ENCODE results near the gene SSTR5.

Gene SSTR5

DNA sequence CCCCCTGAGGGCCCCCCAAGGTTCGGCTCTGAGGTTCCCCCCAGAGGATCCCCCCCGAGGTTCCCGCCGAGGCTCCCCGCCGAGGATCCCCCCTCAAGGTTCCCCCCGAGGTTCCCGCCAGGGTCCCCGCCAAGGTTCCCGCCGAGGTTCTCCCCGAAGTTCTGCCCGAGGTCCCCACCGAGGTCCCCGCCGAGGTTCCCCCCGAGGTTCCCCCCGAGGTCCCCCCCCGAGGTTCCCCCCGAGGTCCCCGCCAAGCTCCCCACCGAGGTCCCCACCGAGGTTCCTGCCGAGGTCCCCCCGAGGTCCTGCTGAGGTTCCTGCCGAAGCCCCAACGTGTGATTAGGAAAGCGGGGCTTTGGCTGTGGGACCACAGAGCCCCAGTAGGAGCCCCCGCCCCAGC, 32.2 kb upstream of the SSTR5 start:
- DNase-seq: no peak

DNA sequence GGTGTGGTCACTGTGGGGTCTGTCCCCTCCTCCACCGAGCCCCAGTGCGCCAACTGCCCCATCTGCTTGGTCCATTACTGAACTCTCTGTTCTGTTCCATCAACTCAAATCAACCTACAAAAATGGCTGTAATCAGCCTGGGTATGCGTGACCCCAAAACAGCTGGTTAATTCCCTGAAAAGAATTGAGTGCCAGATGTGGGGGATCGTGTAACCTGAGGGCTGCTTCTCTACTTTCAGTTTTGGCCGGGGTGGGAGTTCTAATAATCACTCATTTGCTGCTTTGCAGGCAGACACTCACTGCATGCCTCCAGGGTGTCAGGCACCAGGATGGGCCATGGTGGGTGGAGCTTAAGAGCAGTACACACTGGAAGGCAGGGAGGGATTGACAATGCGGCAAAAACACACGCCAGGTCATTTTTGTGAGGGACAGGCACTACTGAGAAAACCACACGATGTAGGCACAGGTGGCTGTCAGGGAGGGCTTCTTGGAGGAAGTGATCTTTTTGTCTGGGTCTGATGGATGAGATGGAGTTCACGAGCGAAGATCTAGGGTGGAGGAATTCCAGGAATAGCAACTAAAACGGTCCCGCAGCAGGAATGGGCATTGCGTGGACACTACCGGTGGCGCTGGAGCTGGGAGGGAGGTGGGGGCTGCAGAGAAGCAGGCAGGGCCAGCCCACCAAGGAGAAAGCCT, 30.4 kb upstream of the SSTR5 start:
- no peak for DNase-seq

DNA sequence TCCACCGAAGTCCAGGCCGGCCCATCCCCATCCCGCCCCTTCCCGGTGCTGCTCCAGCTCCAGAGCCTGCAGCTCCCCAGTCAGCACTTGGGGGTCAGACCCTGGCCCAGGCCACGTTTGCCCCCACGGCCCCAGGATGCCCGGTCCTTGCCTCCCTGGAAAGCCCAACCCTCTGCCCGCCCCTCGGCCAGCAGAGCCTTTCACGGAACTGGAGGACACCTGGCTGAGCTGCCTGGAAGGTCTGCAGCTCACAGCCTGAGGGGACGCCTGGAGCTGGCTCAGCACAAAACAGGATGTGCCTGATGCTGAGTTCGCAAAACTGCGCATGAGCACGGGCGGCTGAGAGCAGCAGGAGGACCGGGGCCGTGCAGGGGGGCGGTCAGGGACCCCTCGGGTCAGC, 29.7 kb upstream of the SSTR5 start:
- DNase-seq: no peak

DNA sequence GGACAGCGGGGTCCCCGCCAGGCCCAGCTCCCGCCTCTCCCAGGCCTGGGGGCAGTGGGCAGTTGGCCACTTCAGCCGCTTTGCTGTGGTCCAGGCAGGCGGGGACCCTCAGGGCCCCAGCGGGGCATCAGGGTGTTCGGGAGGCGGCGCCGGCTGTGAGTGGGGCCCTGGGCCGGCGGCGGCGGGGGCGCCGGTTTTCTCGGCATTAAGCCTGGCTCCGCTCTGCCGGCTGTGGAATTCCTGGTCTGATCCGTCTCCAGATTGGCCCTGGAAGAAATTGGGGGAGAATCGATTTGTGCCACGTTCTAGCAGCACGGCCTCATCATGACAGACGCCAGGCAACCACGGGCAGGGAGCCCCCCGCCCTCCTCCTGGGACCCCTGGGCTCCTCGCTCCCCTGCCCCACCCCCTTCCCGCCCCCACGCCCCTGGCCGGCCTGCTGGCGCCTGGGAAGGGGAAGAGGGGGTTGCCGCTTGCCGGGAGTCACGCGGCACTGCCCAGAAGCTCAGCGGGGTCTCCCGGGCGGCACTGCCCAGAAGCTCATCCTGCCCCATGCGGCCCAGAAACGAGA, 28.6 kb upstream of the SSTR5 start:
- no peak for DNase-seq

DNA sequence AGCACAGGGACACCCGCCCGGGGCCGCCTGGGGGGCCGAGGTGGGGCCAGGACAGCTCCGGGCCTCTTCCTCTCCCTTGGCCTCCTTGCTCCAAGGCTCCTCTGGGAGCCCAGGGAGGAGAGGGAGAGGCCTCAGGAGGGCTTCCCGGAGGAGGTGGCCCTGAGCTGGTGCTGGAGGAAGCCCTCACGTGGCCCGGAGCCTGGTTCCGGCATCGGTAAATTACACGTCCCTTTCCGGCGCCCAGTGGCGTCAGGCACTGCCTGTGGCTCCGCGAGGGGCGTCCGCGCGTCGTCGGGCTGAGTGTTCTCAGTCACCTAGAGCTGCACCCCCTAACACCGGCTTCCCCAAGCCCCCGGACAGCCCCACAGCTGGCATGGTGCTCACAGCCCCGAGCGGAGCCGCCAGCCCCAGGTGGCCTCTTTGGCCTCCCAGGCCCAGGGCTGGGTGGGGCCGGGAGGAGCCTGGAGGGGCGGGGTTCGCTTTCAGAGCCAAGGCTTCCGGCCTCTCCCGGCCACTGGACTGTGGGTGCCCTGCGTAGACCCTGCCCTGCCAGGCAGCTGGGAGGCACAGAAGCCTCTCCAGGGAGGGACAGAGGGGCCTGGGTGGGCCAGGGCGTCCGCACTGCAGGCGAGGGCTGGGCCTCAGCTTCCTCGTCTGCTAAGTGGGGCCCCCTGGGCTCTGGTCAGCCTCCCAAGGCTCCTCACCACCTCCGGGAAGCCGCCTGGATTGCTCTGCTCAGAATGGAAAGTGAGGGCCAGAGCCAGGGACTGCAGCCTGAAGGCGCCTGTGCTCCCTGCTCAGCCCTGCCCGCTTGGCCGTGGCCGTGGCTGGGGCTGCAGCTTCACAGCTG, 27.9 kb upstream of the SSTR5 start:
- DNase-seq: no peak

DNA sequence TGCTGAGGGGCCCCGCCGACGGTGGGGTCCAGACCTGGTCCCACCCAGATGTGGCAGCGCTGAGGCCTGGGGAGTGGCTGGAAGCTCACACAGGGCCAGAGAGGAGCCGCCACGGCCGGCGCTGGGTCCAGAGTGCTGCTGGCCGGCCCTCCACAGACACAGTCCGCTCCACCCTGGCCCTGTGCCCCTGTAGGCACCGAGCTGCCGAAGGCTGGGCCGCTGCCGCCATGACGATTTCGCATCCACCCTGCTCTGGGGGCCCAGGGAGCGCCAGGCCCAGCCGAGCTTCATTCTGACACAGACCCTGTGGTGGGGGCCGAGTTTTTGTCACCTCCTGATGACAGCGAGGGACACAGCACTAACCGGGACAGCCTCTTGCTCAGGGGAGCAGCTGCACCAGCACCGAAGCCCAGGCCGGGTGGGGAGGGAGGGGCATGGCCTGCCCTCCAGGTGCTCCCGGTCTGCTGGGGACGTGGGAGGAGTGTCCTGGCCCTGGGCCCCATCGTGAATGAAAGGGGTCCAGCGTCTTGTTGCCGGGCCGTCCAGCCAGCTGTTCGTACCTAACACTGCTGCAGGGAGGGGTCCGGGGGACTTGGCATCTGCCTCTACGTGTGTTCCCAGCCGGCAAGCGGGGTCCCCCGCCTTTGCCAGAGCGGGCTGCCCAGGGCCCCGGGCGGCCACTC, 27.1 kb upstream of the SSTR5 start:
- no peak for DNase-seq

DNA sequence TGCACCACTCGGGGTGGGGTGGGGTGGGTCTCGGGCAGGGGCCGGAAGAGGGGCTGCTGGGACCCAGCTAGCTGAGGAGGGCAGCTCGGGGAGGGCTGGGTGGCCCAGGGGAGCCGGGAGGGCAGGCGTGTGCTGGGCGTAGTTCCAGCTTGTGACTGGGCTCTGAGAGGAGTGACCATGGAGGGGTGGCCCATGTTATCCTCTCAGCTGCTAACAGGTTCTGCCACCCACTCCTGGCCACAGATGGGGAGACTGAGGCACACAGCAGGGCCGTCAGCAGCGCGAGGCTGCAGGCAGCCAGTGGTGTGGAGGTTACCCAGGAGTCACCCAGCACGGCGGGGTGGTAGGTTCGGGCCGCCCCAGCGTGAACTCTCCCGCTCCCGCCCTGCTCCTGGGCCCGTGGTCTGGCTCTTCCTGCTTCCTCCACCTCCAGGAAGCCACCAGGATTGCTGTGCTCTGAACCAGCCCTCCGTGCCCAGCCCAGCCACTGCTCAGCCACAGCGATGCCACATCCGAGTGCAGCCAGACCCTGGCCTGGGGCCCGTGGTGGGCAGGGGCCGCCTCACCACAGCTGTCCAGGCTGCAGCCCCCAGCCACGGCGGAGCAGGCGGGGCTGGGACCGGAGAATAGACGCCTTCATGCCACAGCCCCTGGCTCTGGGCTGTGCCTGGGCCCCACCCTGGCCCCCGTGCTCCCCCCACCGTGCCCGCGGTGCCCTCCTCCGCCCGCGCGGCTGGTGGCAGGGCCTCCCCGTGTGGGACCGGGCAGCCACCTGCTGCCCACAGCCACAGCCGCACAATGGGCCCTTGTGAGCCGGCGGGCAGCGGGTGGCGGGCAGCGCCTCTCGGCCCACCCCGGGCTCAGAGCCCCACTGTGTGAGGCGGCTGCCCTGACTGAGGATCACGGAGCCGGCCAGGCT, 26.3 kb upstream of the SSTR5 start:
- no peak for DNase-seq

DNA sequence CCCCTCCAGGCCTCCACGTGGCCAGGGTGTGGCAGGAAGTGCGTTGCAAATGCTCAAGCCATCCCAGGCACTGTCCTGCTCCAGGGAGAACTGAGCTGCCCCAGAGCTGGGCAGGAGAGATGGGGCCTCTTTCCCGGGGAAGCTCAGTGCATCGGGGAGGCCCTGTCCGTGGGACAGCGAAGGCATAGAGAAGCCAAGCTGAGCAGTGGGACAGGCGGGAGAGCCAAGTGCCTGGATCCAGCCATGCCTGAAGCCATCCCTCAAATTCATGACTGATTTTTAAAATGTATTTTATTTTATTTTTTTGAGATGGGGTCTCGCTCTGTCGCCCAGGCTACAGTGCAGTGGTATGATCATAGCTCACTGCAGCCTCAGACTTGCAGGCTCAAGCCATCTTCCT, 25.4 kb upstream of the SSTR5 start:
- DNase-seq: no peak

DNA sequence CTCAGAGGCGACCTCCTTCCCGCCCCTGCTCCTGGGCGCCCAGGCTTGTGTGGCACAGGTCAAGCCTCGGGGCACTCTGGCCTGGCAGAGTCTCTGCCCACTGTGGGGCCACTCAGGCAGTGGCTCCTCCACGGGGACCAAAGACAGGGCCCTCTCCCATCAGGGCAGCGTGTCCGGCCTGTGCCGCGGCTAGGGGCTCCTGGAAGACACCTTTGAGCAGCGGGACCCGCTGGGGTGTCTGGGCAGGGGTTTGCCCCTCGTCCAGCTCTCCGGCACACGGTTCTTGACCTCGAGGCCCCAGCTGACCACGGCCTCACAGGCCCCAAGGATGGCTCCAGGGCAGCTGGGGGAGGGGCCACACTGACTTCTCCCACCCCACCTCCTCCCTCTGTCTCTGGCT, 24.7 kb upstream of the SSTR5 start:
- no peak for DNase-seq

DNA sequence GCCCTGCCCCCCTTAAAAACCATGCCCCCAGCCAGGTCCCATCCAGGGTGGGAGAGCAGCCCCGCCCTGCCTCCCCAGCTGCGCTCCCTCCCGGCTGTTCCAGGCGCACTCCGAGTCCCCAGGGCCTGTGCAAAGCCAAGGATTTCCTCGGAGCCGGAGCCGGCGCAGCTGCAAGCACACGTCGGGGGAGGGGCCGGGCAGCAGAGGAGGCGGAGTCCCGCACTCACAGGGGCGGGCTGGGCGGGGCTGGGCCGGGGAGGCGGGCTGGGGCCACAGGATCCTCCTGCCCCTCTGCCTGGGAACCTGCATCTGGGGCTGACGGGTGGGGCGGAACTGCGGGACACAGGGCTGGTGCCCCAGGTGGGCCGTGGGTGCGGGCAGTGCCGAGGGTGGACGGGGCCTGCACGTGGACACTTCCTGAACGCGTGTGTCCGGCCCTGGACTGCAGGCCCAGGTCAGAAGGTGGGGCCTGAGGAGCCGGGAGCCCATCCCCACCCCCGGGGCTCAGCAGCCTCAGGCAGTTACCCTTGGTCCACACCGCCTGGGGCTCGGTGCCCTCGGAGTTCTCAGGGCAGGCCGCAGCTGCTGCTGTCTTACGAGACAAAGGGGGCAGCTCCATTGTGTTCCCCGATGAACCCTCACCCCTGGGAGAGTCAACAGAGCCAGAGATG, 24.0 kb upstream of the SSTR5 start:
- DNase-seq: no peak

DNA sequence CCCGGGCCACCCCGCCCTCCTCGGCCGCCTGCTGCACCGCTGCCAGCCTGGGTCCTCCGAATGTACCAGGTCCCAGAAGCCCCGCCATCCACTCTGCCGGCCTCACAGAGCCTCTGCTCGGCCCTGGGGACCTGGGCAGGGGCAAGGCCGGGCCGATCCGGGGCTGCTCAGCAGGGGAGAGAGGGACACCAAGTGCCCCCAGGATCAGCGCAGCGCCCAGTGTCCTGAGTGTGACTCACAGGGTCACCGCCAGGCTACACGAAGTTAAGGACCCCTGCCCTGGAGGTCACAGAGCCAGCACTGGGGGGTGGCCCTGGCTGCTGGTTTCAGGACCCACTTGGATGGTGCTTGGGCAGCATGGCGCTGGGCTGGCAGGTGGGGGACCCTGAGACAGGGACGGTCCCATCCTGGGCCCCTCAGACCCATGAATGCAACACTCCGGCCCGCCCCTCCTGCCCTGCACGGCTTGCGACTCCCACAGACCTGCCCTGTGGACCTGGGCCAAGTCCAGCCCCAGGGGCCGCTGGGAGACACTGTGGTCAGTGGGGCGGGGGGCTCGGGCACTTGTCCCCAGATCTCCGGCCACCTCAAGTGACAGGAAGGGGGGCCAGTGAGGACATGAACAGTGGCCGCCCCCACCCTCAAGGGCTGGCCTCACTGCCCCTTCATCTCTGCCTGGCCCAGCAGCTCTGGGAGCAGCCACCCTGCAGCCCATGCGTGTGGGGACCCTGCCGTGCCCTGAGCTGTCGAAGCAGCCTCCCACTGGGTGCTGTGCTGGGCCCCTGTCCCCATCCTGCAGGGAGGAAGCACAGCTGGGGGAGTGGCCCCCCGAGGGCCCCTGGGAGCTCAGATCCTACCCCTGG, 23.2 kb upstream of the SSTR5 start:
- no peak for DNase-seq

DNA sequence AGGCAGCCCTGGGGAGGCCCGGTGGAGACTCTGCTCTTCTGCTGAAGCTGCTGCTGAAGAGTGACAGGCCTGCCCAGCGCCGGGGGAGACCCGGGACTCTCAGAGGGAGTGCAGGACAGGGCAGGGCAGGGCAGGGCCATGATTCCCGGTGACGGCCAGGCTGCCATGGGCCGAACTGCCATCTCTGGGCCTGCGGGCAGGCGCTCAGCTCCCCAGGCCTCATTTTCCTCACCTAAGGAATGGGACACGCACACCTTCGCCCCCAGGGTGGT, 22.6 kb upstream of the SSTR5 start:
- DNase-seq: no peak

DNA sequence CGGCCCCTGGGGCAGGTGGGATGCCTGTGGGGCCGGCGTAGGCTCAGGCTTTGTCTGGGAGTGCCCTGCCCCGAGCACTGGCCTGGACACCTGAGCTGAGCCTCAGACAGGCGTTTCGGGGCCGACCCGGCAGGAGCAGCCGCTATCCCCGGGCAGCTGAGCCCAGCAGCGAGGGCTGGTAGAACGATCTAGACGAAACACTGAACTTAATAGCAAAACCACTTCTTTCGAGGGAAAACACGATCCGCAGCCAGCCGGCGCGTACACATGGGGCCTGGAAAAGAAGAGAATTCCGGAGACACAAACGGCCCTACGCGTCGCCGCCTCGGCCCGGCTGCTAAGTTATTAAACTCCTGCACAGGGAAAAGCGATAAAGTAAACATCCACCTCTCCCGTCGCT, 22.0 kb upstream of the SSTR5 start:
- no peak for DNase-seq

DNA sequence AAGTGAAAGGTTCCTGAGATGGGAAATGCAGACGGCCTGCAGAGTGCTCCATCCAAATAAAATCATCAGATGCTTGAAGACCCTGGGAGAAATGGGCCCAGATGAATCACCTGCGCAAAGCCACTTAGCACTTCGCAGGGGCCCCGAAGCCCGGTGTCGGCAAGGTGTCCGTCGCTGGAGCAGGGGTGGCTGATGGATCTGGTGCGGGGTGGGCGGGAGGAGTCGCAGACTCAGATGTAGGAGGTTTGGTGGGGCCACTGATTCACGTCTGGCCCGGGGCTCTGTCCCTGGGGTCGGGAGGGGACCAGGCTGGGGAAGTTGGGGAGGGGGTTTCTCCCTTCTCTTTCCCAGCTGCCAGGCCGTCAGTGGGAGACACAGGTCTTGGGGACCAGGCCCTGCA, 21.6 kb upstream of the SSTR5 start:
- DNase-seq: no peak

DNA sequence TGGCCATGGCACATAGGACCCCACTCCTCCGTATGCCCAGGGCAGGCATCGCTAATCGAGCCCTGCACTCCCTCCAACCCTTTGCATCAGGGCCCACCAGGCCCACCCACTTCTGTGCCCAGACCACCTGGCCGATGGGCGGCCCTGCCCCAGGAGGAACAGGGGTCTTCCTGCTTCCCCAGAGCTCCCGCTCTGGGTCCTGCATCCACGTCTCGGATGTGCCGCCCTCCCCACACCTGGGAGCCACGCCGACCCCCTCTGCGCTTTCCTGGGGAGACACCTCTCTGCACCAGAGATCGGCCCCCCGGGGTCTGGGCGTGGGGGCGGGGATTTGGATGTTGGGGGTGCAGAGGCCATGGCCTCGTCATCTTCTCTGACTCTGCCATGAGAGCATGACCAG, 21.1 kb upstream of the SSTR5 start:
- no peak for DNase-seq

DNA sequence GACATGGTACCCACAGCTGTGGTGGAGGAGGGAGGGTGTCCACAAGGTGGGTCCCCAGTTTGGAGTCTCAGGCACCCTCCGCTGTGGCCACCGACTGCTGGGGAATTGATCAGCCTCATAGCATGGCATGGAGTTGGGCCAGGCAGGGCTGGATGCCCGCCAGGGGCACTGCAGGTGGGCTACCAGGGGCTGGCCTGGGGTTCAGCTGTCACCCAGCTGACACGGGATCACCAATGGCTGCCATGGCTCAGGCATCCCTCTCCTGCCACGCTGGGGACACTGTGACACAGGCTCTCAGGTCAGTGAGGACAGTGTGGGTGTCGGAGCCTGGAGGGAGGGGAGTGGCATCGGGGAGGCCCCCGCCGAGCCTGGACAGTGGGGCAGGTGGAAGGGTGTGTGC, 19.8 kb upstream of the SSTR5 start:
- DNase-seq: no peak

DNA sequence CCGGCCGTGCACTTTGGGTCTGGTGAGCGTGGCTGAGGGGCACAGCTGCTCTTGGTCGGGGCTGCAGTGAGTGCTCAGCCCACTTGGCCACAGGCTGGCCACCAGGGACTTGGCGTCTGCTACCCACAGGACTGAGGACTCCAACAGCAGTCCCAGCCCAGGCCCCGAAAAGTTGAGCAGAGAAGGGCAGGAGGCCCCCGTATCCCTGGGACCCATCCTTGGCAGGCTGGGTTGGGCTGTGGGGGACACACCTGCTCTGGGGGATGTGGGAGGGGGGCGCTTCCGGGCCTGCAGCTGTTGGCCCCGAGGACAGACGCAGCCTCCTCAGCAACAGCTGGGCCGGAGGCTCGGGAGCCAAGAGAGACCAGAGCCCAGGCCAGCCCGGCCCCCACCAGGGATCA, 19.4 kb upstream of the SSTR5 start:
- DNase-seq: no peak

DNA sequence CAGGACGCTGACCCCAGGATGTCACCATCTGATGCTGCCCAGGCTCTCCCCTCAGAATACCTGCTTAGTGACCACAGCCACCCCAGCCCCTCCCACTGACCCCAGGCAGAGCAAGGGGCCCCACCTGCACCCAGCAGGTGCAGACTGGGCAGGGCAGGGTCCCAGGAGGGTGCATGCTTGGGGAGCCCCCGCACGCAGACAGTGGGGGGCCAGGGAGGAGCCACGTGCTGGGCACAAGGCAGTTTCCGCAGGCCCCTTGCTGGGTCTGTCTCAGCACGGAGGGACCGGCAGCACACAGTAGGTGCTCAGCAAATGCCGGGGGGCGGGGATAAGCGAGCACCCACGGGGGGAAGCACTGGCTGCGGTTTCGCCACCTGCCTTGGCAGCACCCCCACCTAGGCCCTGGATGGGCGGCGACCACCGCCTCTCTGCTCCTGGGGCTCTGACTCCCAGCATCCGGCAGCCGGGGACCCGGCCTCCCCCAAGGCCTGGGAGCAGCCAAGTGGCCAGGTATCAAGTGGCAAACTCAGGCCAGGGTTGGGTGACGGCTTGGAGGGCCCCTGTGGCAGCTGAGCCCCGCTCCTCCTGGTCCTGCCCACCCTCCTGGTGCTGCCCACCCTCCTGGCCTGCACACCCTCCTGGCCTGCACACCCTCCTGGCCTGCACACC, 18.7 kb upstream of the SSTR5 start:
- DNase-seq: no peak

DNA sequence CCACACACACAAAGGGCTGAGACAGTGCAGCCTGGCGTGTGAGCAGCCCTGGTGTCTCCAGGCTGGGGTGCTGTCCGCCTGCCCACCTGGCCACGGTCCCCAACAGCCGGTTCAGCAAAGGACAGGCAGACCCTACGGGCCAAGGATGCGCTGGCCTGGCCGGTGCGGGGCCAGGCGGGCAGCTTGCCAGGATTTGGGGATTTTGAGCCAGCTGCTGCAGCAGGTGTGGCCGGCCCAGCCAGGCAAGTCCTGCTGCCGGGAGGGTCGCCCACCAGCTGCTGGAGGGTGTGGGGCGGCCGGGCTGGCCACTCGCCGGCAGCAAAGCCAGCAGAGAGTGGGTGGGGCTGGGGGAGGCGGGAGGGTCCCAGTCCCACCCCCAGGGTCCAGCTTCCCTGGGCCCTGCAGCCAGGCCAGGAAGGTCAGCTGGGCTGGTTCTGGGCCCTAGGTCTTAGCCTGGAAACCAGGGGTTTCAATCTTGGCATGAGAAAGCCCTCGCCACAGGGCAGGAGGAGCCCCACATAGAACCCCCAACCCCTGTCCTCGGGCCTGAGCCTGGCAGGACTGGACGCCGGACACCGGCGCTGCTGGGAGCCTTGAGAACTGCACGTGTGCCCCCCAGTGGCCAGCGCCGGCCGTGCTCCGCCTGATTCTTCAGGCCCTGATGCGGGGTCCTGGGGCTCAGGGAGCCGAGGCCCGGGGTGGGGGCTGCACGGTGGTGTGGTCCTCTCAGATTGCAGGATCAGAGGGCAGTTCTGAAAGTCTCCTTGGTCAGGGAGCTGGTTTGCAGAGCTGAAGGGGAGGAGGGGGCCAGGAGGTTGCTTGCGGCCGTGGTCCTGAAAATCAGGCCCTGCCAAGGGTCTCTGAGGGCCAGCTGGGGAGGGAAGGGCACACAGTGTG, 17.6 kb upstream of the SSTR5 start:
- DNase-seq: peak; percentile 58

DNA sequence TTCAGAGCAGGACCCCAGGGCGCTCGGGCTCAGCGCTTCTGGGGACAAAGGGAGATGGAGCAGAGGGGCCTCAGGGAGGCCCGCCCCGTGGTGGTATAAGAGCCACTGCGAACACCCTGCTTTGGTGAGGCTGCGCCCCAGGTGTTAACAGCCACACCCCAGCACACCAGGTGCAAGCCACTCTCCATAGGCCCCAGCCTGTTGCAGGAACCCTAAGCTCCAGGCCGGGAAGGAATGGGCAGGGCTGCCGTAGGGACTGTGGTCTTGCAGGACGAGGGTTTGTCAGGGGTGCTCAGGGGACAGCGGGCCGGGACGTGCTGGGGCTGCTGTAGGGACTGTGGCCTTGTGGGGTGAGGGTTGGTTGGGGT, 17.0 kb upstream of the SSTR5 start:
- no peak for DNase-seq
